HL-60/S4 treated with retinoic acid at 250 ng/mL for 4 days and 3 days (cell line): ENCODE measurements around the gene BTNL9.
"Not testable (repeated sequence)": the region's sequence is repeated elsewhere in the genome, so short reads cannot be mapped to it uniquely, and the experiment has no call there.

ENCODE experiments used
- in situ Hi-C: fragments of 300-500 bp; cut with MboI; formaldehyde crosslinking; loops from 2 replicates; pipeline ENCODE4 v1.7.0; 2022; ENCODE audit warnings: low sequenced_read_pairs

The BTNL9 gene

DNA sequence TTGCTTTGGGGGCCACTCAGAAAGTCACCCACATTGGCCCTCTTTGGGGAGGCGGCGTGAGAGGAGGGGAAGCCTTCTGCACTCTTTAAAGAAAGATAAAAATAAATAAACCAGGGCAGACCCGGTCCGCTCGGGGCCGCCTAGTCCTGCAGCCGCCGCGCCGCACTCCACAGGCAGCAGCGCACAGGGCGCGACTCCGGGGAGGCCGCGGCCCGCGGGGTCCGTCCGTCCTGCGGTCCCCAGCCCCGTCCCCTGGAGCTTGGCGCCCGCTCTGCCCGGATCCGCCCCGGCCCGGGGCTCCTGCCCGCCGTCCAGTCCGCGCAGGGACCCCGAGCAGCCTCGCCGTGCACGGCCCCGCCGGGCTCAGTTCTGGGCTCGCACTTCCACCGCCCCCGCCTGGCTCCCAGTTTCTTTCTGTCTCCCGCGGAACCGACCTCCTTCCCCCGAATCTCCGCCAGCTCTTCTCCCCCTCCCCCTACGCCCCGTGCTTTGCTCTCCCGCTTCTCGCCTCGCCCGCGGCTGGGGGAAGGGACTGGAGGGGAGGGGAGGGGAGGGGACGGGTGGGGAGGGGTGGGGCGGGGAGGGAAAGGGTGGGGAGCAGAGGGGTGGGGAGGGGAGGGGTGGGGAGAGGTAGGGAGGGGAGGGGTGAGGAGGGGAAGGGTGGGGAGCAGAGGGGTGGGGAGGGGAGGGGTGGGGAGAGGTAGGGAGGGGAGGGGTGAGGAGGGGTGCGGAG lies 57.9 kb downstream of the BTNL9 start:
- in situ Hi-C loops, result not testable (repeated sequence)

- in situ Hi-C loops, result no loop called here
These were observed 58.9 kb downstream of the BTNL9 start for GRCh38 chr5:181098762-181099601.

GRCh38 chr5:181099602-181100086 lies 59.6 kb downstream of the BTNL9 start:
- in situ Hi-C loops, result no loop called here

- in situ Hi-C loops, result no loop called here
These were observed 60.2 kb downstream of the BTNL9 start for GRCh38 chr5:181100121-181100875.

- in situ Hi-C loops, result not testable (repeated sequence)
These were observed 61.1 kb downstream of the BTNL9 start for GRCh38 chr5:181101030-181101641.

- in situ Hi-C loops, result not testable (repeated sequence)
These were observed 62.0 kb downstream of the BTNL9 start for GRCh38 chr5:181101930-181102674.

DNA sequence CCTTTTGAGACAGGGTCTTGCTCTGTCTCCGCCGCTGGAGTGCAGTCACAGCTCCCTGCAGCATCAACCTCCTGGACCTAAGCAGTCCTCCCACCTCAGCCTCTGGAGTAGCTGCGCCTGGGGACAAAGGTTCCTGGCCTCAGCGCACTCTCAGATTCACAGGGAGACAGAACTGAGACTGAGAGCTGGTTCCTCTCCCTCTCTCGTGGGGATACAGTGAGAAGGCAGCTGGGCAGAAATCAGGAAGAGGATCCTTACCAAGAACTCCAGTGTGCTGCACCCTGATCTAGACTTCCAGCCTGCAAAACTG lies 64.1 kb downstream of the BTNL9 start:
- in situ Hi-C loops, result not testable (repeated sequence)

DNA sequence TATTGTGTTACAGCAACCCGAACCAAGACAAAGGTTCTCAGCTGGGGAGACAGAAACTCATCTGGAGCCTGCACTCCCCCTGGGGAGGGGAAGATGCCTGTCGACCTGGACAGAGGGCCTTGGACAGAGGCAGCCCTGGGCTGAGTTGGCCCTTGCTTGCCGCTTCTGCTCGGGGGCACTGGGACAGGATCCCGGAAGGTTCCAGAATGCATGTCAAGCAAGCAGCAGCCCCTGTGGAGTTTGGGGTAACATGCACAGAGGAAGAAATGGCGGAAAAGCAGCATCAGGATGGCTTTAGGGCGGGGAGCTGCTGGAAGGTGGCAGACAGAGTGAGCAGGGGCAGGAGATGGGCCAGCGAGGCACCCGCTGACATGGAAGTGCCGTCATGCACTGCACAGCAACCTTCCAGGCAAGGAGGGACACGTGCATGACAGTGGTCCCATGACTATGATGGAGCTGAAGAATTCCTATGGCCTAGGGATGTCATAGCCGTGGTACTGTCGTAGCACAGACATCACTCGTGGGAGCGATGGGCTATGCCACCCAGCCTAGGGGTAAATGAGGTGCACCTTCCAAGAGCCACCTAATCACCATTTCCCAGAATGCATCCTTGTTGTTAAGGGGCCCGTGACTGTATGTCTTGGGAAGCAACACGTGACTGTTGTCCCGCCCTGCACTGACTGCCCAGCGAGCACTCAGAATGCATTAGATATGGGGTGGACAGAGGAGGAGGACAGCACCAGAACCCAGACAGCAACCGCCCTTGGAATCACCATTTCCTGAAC lies 64.7 kb downstream of the BTNL9 start:
- in situ Hi-C loops, result not testable (repeated sequence)

DNA sequence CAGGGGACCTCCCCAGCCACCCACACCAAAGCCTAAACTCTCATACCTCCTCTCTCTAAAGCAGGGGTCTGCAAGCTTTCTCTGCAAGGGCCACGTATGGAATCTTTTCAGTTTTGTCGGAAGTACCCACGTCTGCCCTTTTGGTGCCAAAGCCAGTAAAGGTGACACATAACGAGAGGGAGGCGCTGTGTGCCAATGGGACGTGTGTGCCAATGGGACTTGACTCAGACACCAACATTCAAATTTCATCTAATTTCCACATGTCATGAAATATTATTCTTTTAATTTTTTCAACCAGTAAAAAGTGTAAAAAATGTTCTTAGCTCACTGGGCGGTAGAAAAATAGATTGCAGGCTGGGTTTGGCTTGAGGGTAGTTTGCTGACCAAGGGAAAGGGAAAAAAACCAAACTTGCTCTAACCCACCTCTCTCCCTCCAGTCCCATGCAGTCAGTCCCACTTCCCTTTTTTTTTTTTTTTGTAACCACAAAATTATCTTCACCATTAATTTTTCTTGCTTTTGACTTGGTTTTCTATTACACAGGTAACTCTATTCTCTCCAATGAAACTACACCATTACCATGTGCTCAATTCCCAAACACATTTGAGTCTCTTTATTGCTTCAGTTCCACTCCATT lies 65.4 kb downstream of the BTNL9 start:
- in situ Hi-C loops, result no loop called here

DNA sequence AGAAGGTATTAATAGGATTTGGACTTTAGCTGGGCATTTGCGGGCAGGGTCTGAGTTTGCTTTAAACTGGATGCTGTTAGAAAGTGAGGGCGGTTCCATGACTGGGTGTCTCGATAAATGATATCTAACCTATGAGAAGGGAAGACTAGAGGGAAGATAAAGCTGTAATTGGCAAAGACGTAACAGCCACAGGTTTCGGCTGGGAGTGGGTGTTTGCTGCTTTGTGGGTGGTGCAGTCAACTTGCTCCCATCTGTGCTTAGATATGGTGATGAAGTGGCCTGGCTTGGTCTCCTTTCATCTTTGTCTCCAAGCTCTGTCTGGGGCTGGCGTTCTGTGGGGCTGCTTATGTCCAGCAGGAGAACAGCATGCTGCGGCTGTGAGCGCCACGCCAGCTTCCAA lies 67.6 kb downstream of the BTNL9 start:
- in situ Hi-C loops, result no loop called here

- in situ Hi-C loops, result no loop called here
These were observed 68.6 kb downstream of the BTNL9 start for GRCh38 chr5:181108578-181109165.

- in situ Hi-C loops, result no loop called here
These were observed 69.5 kb downstream of the BTNL9 start for GRCh38 chr5:181109489-181110013.

DNA sequence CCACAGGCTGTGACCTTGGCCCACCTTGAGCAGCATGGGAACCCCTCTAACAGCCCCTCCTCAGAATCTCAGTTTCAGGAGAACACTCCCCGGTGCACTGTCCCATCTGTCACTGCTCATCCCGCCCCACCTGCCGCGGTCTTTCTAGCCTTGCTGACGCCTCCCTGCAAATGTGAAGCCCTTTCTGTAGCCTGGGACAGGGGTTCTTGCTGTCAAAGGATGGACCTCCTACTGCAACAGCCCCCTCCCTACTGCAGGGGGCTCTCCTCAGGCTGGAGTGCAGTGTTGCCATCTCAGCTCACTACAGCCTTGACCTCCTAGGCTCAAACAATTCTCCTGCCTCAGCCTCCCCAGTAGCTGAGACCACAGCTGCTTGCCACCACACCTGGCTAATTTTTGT lies 70.9 kb downstream of the BTNL9 start:
- in situ Hi-C loops, result no loop called here
